Transverse colon (tissue), 4 donors: ENCODE data around the gene CDK5RAP3.
A peak's percentile ranks its signal among the peaks of the same experiment; 100 is the strongest.

Source experiments
- CTCF ChIP-seq, 5 experiments: fragments of 200-600 bp in 3 of 5; fragments of 450-650 bp in 2 of 5; sonication (generic) in 3 of 5; IDR thresholded peaks; 1 replicate in 2 of 5; 2 replicates in 3 of 5; pipeline ENCODE4 v1.5.1; 2016 to 2017; ENCODE audit warnings: antibody characterized with exemption in 5 of 5, inconsistent platforms in 3 of 5, mild to moderate bottlenecking in 2 of 5, moderate library complexity in 1 of 5
- EP300 ChIP-seq: sonication (generic); formaldehyde crosslinking; IDR thresholded peaks from one replicate; pipeline ENCODE4 v1.6.1; 2017; ENCODE audit warnings: antibody characterized with exemption, low read depth
- POLR2A ChIP-seq: fragments of 450-650 bp; IDR thresholded peaks from one replicate; pipeline ENCODE4 v1.6.1; 2016; ENCODE audit warnings: antibody characterized with exemption, mild to moderate bottlenecking, moderate library complexity
- POLR2AphosphoS5 ChIP-seq, 3 donors: sonication (generic); formaldehyde crosslinking; IDR thresholded peaks; one replicate each; pipeline ENCODE4 v1.6.1; 2016; ENCODE audit warnings: antibody characterized with exemption in 3 of 3

- TF ChIP-seq POLR2AphosphoS5 (IDR thresholded peaks at IDR 0.05) = peak in 2 of 3 donors; percentile 52 to 76
- no peak for TF ChIP-seq CTCF (IDR thresholded peaks at IDR 0.05)
- peak; percentile 76 for TF ChIP-seq POLR2A
- no peak for TF ChIP-seq EP300
Measured at GRCh38 chr17:47955497-47956461, 15.1 kb upstream of the CDK5RAP3 start.
